ENCODE results near the gene TNFAIP2.

DNA sequence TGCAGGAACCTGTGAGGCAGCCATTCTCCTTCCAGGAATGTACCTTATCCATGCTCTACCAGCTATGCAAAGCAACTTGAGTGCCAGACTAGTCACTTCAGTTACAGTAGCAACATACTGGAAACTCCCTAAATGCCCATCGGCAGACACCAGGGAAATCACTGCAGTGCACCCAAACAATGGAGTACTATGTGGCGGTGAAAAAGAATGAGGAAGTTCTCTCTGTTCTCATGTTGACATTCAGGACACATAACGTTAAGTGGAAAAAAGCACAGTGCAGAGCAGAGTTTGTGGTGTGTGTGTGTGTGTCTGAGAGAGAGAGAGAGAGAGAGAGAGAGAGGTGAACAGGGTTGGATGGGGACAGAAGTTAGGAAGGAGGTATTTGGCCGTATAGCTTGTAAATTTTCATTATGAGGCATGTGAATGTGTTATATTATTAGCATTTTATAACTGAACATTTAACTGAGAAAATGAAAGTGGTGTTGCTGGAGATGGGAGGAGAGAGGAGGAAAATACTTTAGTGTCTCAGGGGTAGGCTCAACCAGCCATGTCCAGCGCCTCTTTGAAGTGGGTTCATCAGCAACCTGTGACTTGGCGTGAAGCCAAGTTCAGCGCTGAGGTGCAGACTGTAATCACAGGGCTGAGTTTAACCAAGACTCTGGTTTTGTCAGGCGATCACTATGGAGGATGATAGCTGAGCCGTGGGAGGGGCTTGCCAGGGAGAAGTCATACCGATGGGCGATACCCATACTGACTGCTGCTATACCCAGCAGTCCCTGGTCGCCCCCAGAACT, 17.3 kb downstream of the TNFAIP2 start:
- TF ChIP-seq OSR1 (CRISPR knock-in tag; IDR thresholded peaks at IDR 0.05) = no peak
- TF ChIP-seq, protein P1, sequence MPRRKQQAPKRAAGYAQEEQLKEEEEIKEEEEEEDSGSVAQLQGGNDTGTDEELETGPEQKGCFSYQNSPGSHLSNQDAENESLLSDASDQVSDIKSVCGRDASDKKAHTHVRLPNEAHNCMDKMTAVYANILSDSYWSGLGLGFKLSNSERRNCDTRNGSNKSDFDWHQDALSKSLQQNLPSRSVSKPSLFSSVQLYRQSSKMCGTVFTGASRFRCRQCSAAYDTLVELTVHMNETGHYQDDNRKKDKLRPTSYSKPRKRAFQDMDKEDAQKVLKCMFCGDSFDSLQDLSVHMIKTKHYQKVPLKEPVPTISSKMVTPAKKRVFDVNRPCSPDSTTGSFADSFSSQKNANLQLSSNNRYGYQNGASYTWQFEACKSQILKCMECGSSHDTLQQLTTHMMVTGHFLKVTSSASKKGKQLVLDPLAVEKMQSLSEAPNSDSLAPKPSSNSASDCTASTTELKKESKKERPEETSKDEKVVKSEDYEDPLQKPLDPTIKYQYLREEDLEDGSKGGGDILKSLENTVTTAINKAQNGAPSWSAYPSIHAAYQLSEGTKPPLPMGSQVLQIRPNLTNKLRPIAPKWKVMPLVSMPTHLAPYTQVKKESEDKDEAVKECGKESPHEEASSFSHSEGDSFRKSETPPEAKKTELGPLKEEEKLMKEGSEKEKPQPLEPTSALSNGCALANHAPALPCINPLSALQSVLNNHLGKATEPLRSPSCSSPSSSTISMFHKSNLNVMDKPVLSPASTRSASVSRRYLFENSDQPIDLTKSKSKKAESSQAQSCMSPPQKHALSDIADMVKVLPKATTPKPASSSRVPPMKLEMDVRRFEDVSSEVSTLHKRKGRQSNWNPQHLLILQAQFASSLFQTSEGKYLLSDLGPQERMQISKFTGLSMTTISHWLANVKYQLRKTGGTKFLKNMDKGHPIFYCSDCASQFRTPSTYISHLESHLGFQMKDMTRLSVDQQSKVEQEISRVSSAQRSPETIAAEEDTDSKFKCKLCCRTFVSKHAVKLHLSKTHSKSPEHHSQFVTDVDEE (CRISPR knock-in tag; IDR thresholded peaks at IDR 0.05) = no peak
- no peak for TF ChIP-seq TCF4 (CRISPR knock-in tag; IDR thresholded peaks at IDR 0.05; ENCODE audit: borderline replicate concordance)
- TF ChIP-seq, protein P2, sequence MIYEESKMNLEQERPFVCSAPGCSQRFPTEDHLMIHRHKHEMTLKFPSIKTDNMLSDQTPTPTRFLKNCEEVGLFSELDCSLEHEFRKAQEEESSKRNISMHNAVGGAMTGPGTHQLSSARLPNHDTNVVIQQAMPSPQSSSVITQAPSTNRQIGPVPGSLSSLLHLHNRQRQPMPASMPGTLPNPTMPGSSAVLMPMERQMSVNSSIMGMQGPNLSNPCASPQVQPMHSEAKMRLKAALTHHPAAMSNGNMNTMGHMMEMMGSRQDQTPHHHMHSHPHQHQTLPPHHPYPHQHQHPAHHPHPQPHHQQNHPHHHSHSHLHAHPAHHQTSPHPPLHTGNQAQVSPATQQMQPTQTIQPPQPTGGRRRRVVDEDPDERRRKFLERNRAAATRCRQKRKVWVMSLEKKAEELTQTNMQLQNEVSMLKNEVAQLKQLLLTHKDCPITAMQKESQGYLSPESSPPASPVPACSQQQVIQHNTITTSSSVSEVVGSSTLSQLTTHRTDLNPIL (CRISPR knock-in tag; IDR thresholded peaks at IDR 0.05; ENCODE audit: low read depth) = no peak
- no peak for TF ChIP-seq ZFP30 (CRISPR knock-in tag; IDR thresholded peaks at IDR 0.05)
- TF ChIP-seq, protein P3, sequence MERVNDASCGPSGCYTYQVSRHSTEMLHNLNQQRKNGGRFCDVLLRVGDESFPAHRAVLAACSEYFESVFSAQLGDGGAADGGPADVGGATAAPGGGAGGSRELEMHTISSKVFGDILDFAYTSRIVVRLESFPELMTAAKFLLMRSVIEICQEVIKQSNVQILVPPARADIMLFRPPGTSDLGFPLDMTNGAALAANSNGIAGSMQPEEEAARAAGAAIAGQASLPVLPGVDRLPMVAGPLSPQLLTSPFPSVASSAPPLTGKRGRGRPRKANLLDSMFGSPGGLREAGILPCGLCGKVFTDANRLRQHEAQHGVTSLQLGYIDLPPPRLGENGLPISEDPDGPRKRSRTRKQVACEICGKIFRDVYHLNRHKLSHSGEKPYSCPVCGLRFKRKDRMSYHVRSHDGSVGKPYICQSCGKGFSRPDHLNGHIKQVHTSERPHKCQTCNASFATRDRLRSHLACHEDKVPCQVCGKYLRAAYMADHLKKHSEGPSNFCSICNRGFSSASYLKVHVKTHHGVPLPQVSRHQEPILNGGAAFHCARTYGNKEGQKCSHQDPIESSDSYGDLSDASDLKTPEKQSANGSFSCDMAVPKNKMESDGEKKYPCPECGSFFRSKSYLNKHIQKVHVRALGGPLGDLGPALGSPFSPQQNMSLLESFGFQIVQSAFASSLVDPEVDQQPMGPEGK (CRISPR knock-in tag; IDR thresholded peaks at IDR 0.05; ENCODE audit: borderline replicate concordance) = no peak
- TF ChIP-seq ZC3H10 (CRISPR knock-in tag; IDR thresholded peaks at IDR 0.05) = no peak
- no peak for TF ChIP-seq RARB (CRISPR knock-in tag; IDR thresholded peaks at IDR 0.05)
- TF ChIP-seq SNAI2 (CRISPR knock-in tag; IDR thresholded peaks at IDR 0.05) = no peak
- no peak for TF ChIP-seq ESRRG (CRISPR knock-in tag; IDR thresholded peaks at IDR 0.05)

Data from SK-N-SH treated with all-trans-retinoic acid at 6 μM for 48 hours (cell line).